ENCODE data around the gene DNM3. TPM values are rescaled to one million over a fixed set of nuclear protein-coding genes. Genes with fewer than 3 reads are reported as not detected.

Gene DNM3
- total and polyA plus RNA-seq, 2 of the 8 experiments (the other 6 are each of a cell fraction or from before 2014, with no cell fraction given), result 2.0 to 8.5 TPM

- TF ChIP-seq EGR1 (IDR thresholded peaks at IDR 0.05; ENCODE audit: borderline replicate concordance, low read depth, low read length), result no peak
- TF ChIP-seq E2F6 (IDR thresholded peaks at IDR 0.05), result no peak
- TF ChIP-seq CBX8 (IDR thresholded peaks at IDR 0.05; ENCODE audit: borderline replicate concordance, low read depth, low read length), result no peak
- TF ChIP-seq CREB1 (IDR thresholded peaks at IDR 0.05), result no peak
- no peak for TF ChIP-seq TCF12 (IDR thresholded peaks at IDR 0.05; ENCODE audit: low read depth, low read length)
- no peak for TF ChIP-seq TBP (IDR thresholded peaks at IDR 0.05; ENCODE audit: low read depth, low read length)
- no peak for TF ChIP-seq GABPA (IDR thresholded peaks at IDR 0.05; ENCODE audit: borderline replicate concordance, insufficient read depth, low read length)
- TF ChIP-seq KDM1A (IDR thresholded peaks at IDR 0.05; ENCODE audit: borderline replicate concordance, low read length), result no peak
- no peak for TF ChIP-seq POLR2AphosphoS5 (IDR thresholded peaks at IDR 0.05; ENCODE audit: low read depth, low read length)
Measured at GRCh38 chr1:172399756-172400721, 558.7 kb downstream of the DNM3 start (continued).

Measured in H1 (cell line).